H4 (cell line): ENCODE data around the gene ZC2HC1B. TPM values are rescaled to one million over a fixed set of nuclear protein-coding genes. Genes with fewer than 3 reads are reported as not detected.
"Not testable (repeated sequence)": the region's sequence is repeated elsewhere in the genome, so short reads cannot be mapped to it uniquely, and the experiment has no call there.

Source experiments
- DNase-seq: peaks from one replicate; pipeline ENCODE4 v3.0.0-alpha.2; 2015; ENCODE audit warnings: low spot score
- total RNA-seq: library from RNA; depleted of rRNA; stranded (reverse); fragments of >200 nt; shearing (Covaris generic); gene quantifications from 2 replicates; pipeline ENCODE4 v1.2.3, GENCODE V29; 2014

ZC2HC1B gene
- total RNA-seq, 1 experiment from 2014 or later, result not detected

DNA sequence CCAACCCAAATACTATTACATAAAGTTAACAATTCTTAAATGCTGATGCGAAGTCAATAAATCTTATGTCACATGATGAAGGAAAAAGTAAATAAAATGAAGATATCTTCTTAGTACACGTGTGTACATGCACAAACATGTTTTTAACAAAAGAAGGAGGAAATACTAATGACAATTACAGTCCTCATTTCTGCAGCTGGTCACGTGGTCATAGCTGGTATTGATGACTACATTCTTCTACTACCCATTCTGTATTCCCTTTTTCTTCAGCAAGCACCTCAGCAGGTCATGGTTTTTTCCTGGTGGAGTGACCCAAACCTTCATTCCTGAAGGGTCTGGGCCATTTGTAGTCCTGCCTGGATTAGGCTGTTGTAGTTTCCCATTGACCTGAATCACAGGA, 4.5 kb downstream of the ZC2HC1B start:
- not testable (repeated sequence) for DNase-seq

DNA sequence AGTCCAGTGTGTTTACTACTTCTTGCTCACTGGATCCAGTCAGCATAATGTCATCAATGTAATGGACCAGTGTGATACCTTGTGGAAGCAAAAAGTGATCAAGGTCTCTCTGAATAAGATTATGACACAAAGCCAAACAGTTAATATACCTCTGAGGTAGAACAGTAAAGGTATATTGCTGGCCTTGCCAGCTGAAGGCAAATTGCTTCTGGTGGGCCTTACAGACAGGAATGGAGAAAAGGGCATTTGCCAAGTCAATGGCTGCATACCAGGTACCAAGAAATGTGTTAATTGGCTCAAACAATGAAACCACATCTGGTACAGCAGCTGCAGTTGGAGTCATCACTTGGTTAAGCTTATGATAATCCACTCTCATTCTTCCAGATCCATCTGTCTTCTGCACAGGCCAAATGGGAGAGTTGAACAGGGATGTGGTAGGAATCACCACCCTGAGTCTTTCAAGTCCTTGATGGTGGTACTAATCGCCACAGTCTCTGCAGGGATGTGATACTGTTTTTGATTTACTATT, 7.0 kb downstream of the ZC2HC1B start:
- not testable (repeated sequence) for DNase-seq

DNA sequence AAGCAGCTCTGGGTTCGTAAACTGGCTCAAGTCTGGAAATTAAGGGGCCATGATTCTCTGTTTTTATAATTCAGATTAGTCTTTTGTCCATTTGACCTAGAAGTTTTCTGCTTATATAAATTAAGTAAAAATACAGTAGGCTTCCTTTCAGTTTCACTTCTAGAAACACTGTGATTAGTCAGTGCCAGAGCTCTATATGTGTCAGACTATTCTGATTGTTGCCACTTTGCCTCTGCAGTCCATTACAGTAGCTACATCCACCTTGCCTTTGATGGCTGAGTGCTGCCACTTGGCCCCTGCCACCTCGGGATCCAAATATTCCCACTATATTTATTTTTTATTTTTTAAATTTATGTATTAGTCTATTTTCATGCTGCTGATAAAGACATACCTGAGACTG, 7.9 kb downstream of the ZC2HC1B start:
- no peak for DNase-seq

DNA sequence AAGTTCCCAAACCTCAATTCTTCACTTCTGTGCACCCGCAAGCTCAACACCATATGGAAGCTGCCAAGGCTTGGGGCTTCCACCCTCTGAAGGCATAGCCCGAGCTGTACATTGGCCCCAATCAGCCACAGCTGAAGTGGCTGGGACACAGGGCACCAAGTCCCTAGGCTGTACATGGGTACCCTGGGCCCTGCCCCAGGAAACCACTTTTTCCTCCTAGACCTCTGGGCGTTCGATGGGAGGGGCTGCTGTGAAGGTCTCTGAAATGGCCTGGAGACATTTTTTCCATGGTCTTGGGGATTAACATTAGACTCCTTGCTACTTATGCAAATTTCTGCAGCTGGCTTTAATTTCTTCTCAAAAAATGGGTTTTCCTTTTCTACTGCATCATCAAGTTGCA, 9.3 kb downstream of the ZC2HC1B start:
- DNase-seq, result not testable (repeated sequence)

DNA sequence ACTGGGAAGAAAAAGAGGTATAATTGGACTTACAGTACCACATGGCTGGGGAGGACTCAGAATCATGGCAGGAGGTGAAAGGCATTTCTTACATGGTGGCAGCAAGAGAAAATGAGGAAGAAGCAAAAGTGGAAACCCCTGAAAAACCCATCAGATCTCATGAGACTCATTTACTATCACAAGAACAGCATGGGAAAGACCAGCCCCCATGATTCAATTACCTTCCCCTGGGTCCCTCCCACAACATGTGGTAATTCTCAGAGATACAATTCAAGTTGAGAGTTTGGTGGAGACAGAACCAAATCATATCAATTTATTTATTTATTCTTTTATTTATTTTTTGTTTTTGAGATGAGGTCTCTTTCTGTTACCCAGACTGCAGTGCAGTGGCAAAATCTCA, 10.2 kb downstream of the ZC2HC1B start:
- DNase-seq, result not testable (repeated sequence)

DNA sequence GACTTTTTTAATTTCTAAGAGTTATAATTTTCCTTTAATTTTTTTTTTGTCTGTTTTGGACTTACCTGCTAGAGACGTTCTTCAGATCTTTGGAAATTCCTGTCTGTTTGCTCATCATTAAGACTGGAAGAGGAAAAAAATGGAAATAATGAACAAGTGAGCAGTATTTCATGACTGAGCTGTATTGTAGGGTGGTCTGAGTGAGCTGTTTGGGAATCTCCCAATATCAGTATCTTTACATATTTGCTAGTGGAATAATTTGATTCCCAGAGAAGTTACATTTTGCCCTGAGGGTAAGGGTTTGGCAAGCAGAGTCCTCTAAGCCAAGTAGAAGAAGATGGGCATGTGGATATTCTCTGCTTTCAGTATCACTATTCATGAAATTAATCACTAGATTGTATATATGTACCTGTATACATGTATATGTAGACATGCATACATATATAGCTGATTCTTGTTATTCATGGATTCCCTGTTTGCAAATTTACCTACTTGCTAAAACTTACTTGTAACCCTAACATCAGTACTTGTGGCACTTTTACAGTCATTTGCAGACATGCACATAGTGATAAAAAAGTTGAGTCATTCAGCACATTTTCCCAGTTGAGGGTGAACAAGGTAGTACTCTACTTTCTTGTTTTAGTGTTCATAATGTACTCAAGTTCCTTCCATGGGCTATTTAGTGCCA, 13.5 kb downstream of the ZC2HC1B start:
- DNase-seq, result no peak

DNA sequence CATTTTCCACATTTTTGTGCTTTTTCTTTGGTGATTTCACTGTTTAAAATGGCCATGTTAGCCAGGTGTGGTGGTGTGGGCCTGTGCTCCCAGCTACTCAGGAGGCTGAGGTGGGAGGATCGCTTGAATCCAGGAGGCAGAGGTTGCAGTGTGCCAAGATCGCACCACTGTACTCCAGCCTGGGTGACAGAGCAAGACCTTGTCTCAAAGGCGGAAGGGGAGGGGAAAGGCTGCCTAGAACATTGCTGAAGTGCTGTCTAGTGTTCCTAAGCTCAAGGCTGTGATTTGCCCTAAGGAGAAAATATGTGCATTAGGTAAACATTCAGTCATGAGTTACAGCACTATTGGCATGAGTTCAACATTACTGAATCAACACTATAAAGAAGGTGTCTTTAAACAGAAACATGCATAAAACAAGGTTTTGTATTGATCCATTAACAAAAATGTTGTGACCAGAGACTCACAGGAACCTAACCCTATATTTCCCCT, 14.0 kb downstream of the ZC2HC1B start:
- DNase-seq, result no peak

DNA sequence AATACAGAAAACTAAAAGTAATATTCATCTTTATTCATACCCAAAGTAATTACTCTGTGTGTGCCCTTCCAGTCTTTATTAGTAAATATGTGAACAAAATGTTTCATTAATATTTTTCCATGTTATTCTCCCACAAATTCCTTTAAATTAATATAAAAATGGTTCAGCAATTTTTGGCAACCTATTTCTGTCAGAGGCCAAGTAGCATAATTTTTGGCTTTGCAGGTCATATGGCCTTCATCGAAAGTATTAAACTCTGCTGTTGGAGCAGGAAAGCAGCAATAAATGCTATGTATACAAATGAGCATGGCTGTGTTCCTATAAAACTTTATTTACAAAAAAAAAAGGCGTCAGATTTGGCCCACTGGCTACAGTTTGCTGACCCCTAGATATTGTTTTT, 16.1 kb downstream of the ZC2HC1B start:
- no peak for DNase-seq

DNA sequence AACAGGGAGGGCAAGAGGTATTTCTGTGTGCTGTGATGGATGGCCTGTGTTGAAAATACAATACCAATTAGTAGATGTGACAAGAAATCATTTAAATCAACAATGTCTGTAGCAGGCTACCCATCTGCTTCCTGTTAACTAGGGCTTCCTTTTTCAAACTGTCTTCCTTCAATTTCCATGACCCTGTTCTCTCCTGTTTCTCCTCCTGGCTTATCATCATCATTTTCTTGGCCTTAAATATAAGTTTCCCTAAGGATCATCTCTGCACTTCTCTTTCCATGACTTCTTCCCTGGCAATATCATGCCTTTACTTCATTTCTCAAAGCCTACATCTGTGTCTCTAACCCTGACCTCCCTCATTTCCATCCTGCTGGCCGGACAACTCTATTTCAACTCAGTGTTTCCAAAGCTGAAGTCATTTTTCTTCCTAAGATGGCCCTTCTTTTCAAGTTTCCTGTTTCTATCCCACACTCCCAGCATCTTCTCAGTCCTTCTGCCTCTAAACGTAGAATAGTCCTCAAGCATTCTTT, 18.2 kb downstream of the ZC2HC1B start:
- no peak for DNase-seq

DNA sequence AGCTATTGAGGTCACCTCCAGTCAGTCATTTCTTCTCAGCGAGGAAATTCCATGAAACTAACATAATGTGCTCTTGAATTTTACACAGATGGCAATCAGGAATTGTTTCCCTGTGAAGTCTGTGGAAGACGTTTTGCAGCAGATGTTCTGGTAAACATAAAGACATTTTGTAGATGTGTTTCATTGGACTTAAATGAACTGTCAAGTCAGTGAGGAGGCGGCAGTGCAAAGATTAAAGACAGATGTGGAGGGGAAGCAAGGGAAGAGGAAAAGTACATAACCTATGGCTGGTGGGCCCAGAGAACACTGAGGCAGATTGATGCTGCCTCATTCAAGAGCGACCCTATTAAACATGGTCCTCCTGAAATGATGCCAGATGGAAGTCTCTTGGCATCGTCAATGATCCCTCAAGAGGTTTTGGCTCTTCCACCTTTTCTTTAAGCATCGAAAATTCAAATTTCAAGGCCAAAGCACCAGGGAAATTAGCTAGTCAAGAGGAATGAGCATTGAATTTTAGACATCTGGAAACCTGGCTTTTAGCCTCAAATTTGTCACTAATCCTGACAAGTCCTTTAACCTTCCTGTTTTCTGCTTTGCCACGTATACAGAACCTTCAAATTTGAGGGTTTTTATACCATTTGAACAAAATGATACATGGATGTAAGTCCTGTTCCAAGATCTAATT, 20.1 kb downstream of the ZC2HC1B start:
- no peak for DNase-seq

DNA sequence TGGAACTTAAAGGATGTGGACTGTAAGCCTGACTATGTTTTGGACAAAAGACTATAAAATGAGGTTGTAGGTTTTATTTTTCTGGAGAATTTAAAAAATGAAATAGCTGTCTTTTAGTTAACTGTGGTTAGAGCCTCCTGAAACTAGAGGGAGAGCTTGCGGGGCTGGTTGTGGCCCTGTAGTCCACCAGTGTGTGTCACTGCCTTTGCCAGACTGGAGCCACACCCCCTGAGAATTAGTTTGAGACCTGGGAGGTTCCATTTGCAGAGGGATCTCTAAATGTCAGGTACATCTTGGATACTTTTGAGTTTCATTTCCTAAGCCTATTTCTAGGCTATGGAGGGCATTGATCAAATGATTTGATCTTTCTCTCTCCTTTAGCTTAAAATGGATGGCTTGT, 20.8 kb downstream of the ZC2HC1B start:
- DNase-seq, result no peak

DNA sequence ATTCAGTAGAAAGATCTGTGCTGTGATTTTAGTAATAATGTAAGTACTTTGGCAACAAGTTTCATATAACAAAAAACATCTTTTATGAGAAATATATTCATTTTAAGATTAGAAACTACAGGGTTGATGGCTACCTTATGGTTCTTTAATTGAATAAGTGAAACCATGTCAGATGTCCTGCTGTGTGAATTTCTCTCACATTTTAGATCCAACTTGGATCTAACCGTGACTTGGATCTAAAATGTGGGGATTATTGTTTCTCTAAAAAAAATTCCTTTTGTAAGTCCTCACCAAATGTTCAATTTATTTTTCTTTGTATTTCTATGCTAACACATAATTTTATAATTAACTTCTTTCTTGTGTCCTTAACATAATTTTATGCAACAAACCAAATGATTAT, 30.4 kb downstream of the ZC2HC1B start:
- no peak for DNase-seq

DNA sequence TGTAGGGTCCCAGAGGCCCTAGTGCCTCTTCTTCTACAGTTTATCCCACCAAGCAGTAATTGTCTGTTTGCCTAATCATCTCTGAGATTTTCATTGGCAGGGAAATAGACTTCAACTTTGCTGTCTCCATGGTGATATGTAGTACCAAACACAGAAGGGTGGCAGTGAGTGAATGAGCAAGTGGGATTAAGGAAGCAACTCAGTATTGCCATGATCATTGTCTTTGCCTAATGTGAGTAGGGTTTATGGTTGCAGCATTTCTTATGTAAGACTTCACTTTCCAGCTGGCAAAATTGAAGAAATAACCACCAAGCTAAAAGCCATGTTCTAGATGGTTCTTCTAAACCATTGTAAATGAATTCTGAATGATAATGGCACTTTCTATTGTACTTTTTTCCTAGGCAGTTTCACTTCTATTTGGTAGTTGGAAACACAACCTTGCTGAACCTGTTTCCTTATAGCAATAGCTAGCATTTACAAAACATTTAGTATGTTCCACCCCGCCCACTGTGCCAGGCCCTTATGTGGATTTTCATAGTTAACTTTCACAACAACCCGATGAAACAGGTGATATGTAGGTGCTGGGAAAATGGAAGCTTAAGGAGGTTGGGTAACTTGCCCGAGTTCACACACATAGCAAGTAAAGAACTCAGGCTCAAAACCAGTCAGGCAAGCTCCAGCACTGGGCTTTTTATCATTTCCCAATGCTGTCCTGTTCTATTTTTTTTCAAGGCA, 32.0 kb downstream of the ZC2HC1B start:
- DNase-seq, result no peak

DNA sequence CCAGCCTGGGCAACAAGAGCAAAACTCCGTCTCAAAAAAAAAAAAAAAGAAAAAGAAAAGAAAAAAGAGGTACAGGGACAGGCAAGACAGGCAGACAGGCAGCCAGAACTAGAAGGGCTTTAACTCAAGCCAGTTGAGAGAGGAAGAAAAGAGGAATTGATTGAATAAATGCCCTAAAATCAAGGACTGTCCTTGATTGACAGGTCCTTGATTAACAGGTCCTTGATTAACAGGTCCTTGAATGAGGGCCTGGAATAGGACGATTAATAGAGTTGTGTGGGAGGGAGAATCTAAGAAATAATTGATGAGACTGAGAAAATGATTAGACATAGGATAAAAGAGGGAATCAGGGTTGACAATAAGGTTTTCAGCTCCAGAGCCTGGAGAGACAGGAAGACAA, 36.1 kb downstream of the ZC2HC1B start:
- DNase-seq, result no peak

DNA sequence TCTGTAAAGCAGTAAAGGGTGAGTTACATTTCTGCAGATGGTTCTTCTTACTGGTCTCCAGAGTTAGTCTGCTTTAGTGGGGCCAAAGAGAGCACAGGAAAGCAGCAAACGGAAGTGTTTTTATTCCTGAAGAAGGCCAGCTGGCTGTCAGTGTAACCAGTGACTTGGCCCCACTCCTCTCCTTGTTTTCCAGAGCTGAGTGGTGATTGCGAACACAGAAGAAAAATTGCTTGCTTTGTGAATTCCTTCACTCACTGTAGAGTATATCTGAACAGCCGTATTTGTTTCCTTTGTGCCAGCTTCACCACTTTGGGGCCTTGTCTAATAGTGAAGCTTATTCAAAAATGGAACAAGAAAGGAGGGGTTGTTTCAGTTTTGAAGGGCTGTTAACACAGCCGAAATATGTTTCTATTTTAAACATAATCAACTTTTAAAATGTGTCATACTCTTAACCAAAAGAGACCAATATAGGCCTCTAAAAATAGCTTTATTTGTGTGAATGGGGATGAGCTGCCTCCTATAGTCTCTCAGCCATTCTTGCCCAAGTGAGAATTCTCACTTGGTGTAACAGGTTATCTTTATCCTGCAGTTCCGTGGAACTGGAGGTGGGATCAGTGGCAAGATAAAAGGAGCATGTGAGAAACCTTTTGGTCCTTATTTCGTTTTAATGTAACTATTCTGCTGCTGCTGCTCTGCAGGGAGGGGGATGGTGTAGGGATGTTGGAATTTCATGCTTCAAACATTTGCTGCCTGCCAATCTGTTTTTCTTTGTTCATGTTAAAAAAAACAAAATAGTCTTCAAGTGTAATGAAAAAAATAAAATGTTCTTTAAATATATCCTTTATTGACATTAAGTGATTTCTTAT, 37.8 kb downstream of the ZC2HC1B start:
- no peak for DNase-seq

DNA sequence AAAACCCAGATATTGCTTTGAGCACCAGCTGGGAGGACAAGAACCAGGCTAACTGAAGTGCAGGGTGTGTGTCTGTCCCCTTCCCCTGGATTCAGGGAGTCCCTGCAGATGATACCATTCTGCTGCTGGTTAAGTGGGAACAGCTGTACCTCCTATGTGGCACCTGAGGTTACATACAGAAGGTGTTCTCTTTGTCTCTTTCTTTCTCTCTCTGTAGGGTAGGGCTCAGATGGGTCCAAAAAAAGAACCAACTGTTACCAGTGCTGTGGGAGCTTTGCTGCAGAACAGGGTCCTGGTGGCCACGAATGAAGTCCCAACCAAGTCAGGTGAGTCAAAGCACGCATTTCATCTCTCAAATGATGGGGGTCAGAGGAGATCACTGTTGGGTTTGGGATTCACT, 38.6 kb downstream of the ZC2HC1B start:
- no peak for DNase-seq

DNA sequence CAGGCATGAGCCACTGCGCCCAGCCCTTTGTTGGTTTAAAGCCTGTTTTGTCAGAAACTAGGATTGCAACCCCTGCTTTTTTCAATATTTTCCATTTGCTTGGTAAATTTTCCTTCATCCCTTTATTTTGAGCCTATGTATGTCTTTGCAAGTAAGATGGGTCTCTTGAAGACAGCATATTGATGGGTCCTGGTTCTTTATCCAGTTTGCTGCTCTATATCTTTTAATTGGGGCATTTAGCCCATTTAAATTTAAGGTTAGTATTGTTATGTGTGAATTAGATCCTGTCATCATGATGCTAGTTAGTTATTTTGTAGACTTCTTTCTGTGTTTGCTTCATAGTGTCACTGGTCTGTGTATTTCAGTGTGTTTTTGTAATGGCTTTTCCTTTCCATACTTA, 46.8 kb downstream of the ZC2HC1B start:
- DNase-seq, result no peak

DNA sequence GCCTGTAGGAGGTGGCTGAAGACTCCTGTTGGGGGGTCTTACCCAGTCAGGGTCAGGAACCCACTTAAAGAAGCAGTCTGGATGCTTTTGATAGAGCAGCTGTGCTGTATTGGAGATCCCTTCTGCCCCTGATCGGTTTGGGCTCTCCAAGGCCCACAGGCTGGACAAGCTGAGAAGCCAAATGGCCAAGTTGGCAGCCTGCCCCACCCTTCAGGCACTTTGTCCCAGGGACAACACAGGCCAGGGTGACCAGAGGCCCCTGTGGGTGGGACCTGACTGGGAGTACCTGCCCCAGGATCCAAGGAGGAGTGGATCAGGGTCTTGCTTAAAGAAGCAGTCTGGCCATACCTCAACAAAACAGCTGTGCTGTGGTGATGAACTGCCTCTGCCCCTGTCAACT, 48.4 kb downstream of the ZC2HC1B start:
- DNase-seq, result no peak

DNA sequence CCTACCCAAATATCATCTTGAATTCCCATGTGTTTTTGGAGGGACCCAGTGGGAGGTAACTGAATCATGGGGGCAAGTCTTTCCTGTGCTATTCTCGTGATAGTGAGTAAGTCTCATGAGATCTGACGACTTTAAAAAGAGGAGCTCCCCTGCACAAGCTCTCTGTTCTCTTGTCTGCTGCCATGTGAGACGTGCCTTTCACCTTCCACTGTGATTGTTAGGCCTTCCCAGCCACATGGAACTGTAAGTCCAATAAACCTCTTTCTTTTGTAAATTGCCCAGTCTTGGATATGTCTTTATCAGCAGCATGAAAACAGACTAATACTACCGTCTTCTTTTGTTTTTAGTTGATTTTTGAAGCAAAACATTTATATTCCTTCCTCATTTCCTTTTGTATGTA, 52.8 kb downstream of the ZC2HC1B start:
- DNase-seq, result not testable (repeated sequence)

DNA sequence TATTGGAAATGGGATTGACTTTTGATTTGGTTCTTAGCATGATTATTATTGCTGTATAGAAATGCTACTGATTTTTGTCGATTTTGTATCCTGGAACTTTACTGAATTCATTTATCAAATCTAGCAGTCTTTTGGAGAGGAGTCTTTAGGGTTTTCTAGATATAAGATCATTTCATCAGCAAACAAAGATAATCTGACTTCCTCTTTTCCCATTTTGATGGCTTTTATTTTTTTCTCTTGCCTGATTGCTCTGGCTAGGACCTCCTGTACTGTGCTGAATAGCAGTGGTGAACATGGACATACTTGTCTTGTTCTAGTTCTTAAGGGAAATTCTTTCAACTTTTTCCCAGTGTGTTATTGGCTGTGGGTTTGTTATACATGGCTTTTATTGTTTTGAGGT, 64.6 kb downstream of the ZC2HC1B start:
- DNase-seq, result no peak

DNA sequence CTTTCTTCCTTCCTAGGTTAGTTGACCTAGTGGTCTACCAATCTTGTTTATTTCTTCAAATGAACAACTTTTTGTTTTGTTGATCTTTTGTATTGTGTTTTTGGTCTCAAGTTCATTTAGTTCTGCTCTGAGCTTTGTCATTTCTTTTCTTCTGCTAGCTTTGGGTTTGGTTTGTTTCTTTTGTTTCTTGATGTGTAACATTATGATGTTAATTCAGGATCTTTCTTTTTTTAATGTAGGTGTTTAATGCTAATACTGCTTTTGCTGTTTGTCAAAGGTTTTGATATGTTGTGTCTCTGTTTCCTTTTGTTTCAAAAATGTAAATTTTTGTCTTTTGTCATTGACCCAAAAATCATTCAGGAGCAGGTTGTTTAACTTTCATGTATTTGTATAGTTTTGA, 65.7 kb downstream of the ZC2HC1B start:
- no peak for DNase-seq
